HUES6 (cell line): ENCODE results near the gene FGGY.

Experiments
- H3K27ac ChIP-seq: 2 replicates; pipeline ENCODE4 v1.7.0; 2013; ENCODE audit warnings: low read depth, mild to moderate bottlenecking, low read length, inconsistent platforms
- H3K27me3 ChIP-seq: 2 replicates; pipeline ENCODE4 v1.6.1; 2013; ENCODE audit warnings: low read length; ENCODE audit not compliant: control insufficient read depth, insufficient read depth
- H3K36me3 ChIP-seq: 2 replicates; pipeline ENCODE4 v1.6.1; 2013; ENCODE audit warnings: low read length; ENCODE audit not compliant: control insufficient read depth, insufficient read depth
- H3K4me1 ChIP-seq: 2 replicates; pipeline ENCODE4 v1.6.1; 2013; ENCODE audit warnings: low read length; ENCODE audit not compliant: control insufficient read depth, insufficient read depth
- H3K4me3 ChIP-seq: 2 replicates; pipeline ENCODE4 v1.5.1; 2013; ENCODE audit warnings: low read depth, low read length
- H3K9ac ChIP-seq: one replicate; pipeline ENCODE4 v1.6.1; 2013; ENCODE audit warnings: mild to moderate bottlenecking, low read length
- H3K9me3 ChIP-seq: 2 replicates; pipeline ENCODE4 v1.6.1; 2013; ENCODE audit warnings: low read depth, low read length; ENCODE audit not compliant: control insufficient read depth, insufficient read depth

FGGY gene

GRCh38 chr1:59755069-59755685 lies 458.3 kb downstream of the FGGY start:
- Histone ChIP-seq H3K9me3 (no peaks in the 10 kb centered on the region), H3K27ac (no peak overlapping the region), H3K4me1 (peaks cover 8% of the 10 kb centered on the region; the same call in 1 of the 2 replicates), H3K4me3 (no peak overlapping the region), H3K27me3 (no peaks in the 10 kb centered on the region), H3K36me3 (no peaks in the 10 kb centered on the region), H3K9ac (no peak overlapping the region)

- Histone ChIP-seq H3K27ac (no peak overlapping the region), H3K4me3 (no peak overlapping the region), H3K4me1 (0 out of 2 replicates have a peak, but pooled peaks cover 4% of the 10 kb centered on the region), H3K9ac (no peak overlapping the region), H3K27me3 (no peaks in the 10 kb centered on the region), H3K36me3 (no peaks in the 10 kb centered on the region), H3K9me3 (no peaks in the 10 kb centered on the region)
Measured at GRCh38 chr1:59757197-59757747, 460.4 kb downstream of the FGGY start.

GRCh38 chr1:59759156-59759925 lies 462.4 kb downstream of the FGGY start:
- H3K4me3 ChIP-seq, result peak overlapping the region; percentile 44
- no peaks in the 10 kb centered on the region for H3K36me3 ChIP-seq
- H3K9ac ChIP-seq, result no peak overlapping the region
- H3K27ac ChIP-seq, result no peak overlapping the region
- H3K27me3 ChIP-seq, result no peaks in the 10 kb centered on the region
- H3K4me1 ChIP-seq, result 0 out of 2 replicates have a peak, but pooled peaks cover 4% of the 10 kb centered on the region
- H3K9me3 ChIP-seq, result no peaks in the 10 kb centered on the region

DNA sequence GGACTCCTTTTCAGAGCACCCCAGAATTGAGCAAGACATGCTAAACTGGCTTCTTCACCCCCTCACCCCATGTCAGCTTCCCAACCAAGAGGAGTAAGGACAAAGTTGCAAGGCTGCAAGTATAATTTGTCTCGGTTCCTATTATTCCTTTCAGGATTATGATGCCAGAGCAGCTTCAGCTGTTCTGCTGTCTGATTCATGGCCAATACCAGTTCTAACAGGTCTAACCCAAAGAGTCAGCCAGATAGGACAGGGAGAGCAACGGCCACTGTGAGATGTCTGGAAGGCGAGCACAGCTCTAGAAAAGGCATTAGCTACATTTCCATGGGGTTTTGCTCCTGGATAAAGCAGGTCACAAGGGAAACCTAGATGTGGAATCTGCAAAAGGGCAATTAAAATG lies 464.5 kb downstream of the FGGY start:
- H3K36me3 ChIP-seq, result no peaks in the 10 kb centered on the region
- H3K4me1 ChIP-seq, result 0 out of 2 replicates have a peak, but pooled peaks cover 4% of the 10 kb centered on the region
- no peaks in the 10 kb centered on the region for H3K27me3 ChIP-seq
- no peak overlapping the region for H3K9ac ChIP-seq
- H3K27ac ChIP-seq, result no peak overlapping the region
- no peaks in the 10 kb centered on the region for H3K9me3 ChIP-seq
- H3K4me3 ChIP-seq, result no peak overlapping the region

GRCh38 chr1:59763418-59763817 lies 466.5 kb downstream of the FGGY start:
- Histone ChIP-seq H3K27me3 (no peaks in the 10 kb centered on the region), H3K4me1 (peaks cover 8% of the 10 kb centered on the region; the same call in 1 of the 2 replicates), H3K9ac (no peak overlapping the region), H3K4me3 (no peak overlapping the region), H3K27ac (no peak overlapping the region), H3K9me3 (no peaks in the 10 kb centered on the region), H3K36me3 (no peaks in the 10 kb centered on the region)

GRCh38 chr1:59765011-59765730 lies 468.3 kb downstream of the FGGY start:
- no peaks in the 10 kb centered on the region for H3K9me3 ChIP-seq
- no peaks in the 10 kb centered on the region for H3K36me3 ChIP-seq
- H3K9ac ChIP-seq, result no peak overlapping the region
- H3K4me3 ChIP-seq, result no peak overlapping the region
- H3K27ac ChIP-seq, result no peak overlapping the region
- no peaks in the 10 kb centered on the region for H3K27me3 ChIP-seq
- H3K4me1 ChIP-seq, result peaks cover 4% of the 10 kb centered on the region; the same call in 1 of the 2 replicates

GRCh38 chr1:59766227-59766855 lies 469.4 kb downstream of the FGGY start:
- no peaks in the 10 kb centered on the region for H3K9me3 ChIP-seq
- H3K27me3 ChIP-seq, result no peaks in the 10 kb centered on the region
- no peak overlapping the region for H3K9ac ChIP-seq
- no peak overlapping the region for H3K27ac ChIP-seq
- H3K36me3 ChIP-seq, result no peaks in the 10 kb centered on the region
- H3K4me1 ChIP-seq, result peaks cover 4% of the 10 kb centered on the region; the same call in 1 of the 2 replicates
- no peak overlapping the region for H3K4me3 ChIP-seq

- Histone ChIP-seq H3K9ac (no peak overlapping the region), H3K27me3 (no peaks in the 10 kb centered on the region), H3K36me3 (no peaks in the 10 kb centered on the region), H3K9me3 (no peaks in the 10 kb centered on the region), H3K4me1 (peaks cover 4% of the 10 kb centered on the region; the same call in 1 of the 2 replicates), H3K27ac (no peak overlapping the region), H3K4me3 (no peak overlapping the region)
Measured at GRCh38 chr1:59767119-59767518, 470.2 kb downstream of the FGGY start.

DNA sequence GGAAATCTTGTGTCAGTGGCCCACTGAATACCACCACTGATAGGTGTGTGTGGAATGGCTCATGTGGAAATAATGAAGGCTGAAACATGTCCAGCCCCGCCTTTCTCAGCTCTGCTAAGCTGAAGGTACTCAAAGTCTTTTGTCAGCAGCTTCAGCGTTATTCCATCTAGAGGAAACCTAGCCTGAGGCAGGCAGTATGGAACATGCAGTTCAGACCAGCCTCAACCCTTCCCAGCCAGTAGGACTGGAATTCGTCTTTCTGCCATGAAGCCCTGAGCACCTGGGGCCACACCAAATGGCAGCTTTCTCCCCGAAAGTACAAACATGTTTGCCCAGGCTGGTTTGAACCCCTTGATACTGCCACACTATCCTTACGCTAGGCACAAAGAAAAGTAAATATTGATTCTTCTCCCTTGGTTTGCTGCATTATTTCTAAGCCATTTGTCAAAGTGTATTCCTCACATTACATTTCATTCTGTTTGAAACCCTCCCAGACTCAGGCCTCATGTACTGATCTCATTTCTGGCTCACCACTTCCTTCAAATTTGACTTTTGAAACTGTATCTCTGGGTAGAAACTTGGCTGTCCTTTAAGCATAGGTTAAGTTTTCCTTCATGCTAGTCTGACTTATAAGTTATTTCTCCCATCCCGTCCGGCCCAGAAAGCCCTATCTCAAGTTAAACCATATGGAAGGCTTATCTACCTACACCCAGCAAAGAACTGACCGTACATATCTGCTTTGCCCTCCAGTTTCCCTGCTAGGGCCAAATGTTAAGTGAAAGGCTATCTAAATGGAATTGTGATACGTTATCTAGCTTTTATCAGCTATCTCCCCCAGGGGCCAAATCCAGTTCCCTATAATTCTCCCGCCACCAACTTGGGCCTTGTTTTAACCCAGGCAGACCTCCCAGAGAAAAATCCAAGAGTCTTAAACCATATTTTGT lies 472.2 kb downstream of the FGGY start:
- peak overlapping the region; percentile 47 for H3K9ac ChIP-seq
- no peaks in the 10 kb centered on the region for H3K9me3 ChIP-seq
- H3K4me3 ChIP-seq, result no peak overlapping the region
- H3K27me3 ChIP-seq, result no peaks in the 10 kb centered on the region
- no peaks in the 10 kb centered on the region for H3K36me3 ChIP-seq
- H3K4me1 ChIP-seq, result peaks cover 4% of the 10 kb centered on the region; the same call in 1 of the 2 replicates
- no peak overlapping the region for H3K27ac ChIP-seq

GRCh38 chr1:59769736-59770095 lies 472.8 kb downstream of the FGGY start:
- no peak overlapping the region for H3K9ac ChIP-seq
- no peaks in the 10 kb centered on the region for H3K36me3 ChIP-seq
- H3K4me3 ChIP-seq, result no peak overlapping the region
- H3K27me3 ChIP-seq, result no peaks in the 10 kb centered on the region
- H3K27ac ChIP-seq, result no peak overlapping the region
- H3K9me3 ChIP-seq, result no peaks in the 10 kb centered on the region
- peaks cover 4% of the 10 kb centered on the region; the same call in 1 of the 2 replicates for H3K4me1 ChIP-seq
